ENCODE data around the gene FMN2.
"Not testable (repeated sequence)": the region's sequence is repeated elsewhere in the genome, so short reads cannot be mapped to it uniquely, and the experiment has no call there.

Gene FMN2

DNA sequence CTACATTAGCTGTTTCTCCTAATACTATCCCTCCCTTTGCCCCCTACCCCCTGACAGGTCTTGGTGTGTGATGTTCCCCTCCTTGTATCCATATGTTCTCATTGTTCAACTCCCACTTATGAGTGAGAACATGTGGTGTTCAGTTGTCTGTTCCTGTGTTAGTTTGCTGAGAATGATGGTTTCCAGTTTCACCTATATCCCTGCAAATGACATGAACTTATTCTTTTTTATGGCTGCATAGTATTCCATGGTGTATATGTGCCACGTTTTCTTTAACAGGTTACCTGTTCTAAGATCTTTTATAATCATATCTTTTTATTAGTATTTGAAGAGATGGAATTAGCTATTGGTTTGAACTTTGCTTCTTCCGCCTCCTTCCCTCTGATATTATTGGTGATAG, 172.8 kb downstream of the FMN2 start:
- DNase-seq, result not testable (repeated sequence)

DNA sequence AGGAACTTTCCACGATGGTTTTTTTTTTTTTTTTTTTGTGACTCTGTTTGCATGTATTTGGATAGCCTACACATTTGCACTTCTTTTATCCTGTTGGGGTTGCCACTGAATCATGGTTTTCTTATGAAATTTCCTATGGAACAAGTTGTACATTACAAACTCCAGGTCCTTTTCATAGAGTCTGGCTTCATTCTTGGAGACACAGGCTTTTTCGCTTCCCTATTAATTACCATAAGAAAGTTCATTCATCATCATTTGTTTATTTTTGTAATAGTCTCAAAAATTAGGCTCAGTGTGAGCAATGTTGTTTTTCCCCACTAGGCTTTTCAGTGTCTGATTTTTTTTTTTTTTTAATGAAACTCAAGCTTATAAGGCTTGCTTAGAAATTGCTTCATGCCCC, 179.4 kb downstream of the FMN2 start:
- DNase-seq, result no peak

DNA sequence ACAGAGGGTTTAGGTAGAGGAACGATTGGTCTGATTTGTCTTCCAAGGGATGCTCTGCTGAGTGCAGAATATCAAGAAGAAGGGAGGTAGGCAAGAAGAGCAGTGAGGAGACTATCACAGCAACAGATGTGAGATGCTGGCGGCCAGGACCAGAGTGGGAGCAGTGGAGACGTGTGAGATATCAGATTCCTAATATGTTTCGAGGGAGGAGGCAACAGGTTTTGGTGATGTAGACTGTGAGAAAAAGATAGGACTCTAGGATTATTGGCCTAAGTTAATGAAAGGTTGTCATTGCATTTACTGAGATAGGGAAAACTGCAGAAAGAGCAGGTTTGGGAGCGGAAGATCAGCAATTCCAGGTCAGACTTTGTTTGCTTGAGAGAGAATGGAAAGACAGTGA, 182.9 kb downstream of the FMN2 start:
- no peak for DNase-seq

DNA sequence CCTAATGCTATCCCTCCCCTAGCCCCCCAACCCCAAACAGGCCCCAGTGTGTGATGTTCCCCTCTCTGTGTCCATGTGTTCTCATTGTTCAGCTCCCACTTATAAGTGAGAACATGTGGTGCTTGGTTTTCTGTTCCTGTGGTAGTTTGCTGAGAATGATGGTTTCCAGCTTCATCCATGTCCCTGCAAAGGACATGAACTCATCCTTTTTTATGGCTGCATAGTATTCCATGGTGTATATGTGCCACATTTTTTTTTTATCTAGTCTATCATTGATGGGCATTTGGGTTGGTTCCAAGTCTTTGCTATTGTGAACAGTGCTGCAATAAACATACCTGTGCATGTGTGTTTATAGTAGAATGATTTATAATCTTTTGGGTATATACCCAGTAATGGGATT, 183.5 kb downstream of the FMN2 start:
- not testable (repeated sequence) for DNase-seq

DNA sequence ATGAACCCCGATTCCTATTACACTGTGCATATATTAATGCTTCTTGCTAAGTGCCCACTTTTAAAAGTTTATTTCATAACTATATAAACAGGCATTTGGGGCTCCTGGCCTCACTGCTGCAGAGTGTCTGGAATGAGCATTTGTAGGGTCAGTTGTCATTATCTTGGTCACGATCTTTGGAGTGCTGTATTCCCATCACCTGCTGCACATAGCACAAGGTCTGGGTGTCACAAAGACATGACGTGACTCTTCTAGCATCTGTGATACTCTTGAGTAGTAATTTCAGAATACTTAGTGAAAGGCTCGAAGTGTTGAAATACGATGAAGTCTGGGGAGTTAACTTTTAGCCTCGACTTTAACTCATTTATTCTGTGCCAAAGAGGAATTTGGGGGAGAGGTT, 186.4 kb downstream of the FMN2 start:
- DNase-seq, result no peak

DNA sequence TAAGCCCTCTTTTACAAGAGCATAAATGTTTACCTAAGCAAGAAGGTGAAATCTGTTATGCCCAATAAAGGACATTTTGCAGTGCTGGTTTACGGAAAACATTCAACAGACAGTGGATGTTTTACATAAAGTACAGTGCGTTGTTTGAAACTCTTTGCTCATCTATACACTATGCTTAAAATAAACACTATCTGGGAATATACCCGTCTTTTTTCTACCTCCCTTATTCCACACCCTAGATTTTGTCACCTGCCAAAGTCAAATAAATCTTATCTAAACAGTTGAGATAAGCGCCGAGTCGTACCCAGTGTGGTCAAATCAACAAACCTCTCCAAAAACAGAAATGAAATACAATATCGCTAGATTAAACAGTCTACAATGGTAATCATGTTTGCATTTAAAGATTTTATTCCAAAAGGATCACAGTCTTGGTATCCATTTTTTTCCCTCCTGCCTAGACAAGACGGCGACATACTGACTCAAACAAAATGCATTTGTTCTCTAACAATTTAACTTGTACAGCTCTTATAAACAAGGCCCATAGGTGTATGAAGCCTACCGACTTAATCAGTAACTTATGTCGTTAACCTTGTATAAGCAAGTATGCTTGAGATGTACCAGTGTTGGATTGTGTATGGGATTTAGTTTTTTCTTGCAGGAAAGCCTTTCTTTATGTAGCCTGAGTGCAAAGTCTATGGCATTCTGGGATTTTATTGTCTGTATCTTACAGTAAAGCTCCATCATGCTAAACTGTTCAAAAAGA, 189.1 kb downstream of the FMN2 start:
- no peak for DNase-seq

DNA sequence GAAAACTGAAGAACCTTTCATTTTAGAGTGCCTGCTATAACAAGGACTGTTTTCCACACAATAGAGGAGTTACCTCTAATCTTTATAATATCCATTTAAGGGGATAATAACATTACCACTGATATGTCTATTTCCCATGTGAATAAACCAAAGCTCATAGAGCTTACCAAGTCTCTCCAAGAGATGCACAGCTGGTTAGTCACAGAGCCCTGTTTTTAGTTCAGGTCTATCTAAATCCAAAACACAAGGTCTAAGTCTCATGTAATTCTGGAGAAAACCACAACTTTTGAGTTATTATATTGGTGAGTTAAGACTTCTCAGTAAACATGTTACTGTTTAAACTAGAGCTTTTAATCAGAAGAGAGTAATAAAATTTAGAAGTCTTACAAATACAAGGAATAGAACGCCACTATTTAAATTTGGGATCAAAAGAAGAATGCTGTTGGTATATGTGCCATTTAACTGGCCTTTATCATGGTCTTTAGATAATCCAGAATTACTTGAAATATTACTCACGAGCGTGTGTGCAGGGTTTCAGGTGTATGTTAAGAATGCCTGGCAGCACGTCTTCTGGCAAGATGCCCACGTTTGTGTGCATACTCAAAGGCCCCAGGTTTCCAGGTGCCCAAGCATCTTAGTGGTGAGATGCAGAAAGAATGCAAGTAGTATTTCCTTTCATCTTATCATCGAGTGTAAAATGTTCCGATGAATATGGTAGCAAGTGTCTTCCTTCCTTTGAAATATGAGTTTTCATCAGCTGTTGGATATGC, 190.6 kb downstream of the FMN2 start:
- DNase-seq, result no peak

DNA sequence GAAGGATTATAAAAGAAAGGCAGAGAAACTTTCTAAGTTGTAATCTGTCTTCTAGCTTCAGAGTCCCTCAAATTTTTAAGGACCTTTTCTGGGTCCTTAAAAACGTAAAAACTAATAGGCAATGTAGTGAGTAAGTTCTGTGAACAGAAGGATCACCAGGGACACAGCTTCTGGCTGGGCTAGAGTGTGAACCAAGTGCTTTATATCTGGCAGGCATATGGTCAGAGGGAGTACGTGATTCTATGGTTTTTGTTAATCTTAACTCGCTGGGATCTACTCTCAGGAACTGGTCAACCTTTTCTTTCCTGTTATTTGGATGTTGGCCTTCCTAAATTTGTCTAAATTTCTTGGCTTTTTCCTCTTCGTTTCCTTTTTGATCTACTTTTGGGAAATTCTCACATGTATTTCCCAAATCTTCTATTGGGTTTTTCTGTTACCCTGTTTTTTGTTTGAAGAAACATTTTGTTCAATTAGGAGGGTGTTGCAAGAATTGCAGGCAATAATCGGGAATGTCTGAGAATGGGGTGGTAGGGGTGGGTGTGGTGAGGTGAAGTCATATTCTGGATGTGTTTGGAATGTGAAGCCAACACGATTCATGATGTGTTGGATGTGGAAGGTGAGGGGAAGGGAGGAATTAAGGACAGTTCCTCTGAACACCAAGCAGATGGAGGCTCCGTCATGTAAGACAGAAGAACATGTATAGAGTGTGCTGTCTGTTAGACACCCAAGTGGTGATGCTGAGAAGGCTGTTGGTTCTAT, 193.2 kb downstream of the FMN2 start:
- no peak for DNase-seq

DNA sequence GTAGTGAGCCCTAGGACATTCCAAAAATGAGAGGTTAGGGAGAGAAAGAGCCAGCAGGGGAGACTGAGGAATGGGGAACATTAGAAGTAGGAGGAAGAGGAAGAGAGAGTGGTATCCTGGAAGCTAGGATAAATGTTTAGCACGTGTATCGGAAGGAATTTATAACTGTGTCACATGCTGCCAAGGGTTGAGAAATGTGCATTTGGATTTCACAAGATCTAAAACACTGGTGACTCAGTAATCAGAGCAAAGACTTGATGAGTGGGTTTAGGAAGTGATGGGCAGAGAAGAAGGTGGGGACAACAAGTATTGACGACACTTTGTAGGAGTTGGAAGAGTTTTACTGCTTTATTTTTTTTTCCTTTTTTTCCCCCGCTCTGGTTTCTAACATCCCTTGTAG, 193.9 kb downstream of the FMN2 start:
- DNase-seq, result no peak

DNA sequence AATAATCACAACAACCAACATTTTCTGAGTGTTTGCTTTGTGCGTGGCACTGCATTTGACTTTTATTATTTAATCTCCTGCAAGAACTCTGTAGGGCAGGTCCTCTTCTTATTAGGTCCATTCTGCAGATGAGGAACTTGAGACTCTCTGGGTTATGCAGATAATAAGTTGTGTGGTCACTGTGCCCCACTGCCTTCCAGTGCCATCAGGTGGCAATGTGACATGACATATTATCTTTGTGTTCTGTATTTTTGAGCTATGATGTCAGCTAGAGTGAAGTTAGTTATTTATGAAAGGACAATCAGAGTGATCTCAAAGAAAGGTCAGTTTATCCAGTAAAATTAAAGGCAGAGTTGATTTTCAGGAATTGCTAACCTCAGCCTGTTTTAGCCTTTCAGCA, 196.0 kb downstream of the FMN2 start:
- DNase-seq, result no peak

DNA sequence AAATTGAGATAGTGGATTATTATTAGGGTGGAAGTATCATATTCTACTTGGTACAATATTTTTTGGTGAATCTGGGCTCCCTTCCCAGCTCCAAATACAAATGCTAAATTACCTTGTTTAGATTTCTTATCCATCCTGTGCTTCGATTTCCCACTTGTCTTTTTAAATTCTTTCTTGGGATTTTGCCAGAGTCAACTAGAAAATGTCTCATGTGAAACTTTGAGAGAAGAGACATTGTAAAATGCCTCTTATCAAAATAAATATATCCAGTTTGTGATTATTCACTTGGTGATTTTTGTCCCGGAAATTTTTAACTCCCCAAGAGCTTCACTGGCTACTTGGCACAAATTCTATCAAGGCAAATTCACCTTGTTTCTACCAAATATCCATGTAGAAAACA, 202.0 kb downstream of the FMN2 start:
- no peak for DNase-seq

DNA sequence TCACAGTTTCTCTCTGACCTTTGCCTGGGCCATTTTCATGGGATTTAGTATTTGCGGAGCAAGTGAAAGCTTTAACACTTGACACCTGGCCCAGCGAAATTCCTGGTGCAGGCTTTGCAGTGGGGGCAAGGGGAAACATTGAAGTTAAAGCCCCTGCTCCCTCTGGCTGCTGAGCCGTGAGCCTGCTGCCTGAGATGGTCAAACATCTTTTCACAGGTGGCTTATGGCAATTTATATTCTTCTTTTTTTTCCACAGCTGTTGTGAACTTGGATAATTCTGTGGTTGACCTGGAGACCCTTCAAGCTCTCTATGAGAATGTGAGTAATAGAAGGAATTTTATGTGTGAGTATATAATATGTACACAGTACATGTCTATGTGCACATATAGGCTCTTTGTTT, 202.9 kb downstream of the FMN2 start:
- no peak for DNase-seq

DNA sequence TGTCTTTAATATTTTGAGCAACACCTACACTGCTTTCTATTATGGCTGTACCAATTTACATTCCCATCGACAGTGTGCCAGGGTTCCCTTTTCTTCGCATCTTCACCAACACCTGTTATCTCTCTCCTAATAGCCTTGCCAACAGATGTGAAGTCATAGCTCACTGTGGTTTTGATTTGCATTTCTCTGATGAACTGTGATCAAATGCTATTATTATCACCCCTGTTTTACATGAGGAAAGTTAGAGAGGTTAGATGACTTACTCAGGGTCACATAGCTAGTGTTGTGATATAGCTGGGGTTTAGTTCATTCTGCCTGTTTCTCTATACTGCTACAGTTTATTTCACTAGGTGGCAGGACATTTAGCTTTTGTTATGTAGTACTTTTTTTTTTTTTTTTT, 204.1 kb downstream of the FMN2 start:
- DNase-seq, result no peak

DNA sequence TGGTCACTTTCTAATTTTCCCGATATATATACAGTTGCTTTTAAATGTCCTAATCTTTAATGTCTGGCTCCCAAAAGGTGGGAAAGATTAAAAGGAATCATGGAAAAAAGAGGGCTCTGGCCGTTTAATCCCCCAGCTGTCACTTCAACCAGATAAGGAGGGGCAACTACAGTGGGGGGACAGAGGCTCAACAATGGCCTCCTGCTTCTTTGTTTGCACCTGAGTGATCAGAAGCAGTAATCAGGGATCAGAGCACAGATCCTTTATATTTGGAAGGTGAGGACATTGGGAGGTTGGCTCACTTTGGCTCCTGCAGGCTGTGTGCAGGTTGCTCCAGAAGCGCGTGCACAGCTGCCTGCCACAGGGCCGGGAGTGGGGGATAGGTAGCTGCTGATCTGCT, 212.8 kb downstream of the FMN2 start:
- no peak for DNase-seq

DNA sequence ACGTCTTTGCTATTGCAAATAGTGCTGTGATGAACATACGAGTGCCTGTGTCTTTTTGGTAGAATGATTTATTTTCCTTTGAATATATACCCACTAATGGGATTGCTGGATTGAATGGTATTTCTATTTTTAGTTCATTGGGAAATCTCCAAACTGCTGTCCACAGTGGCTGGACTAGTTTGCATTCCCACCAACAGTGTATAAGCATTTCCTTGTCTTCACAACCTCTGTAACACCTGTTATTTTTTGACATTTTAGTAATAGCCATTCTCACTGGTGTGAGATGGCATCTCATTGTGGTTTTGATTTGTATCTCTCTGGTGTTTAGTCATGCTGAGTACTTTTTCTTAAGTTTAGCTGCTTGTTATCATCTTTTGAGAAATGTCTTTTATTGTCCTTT, 215.0 kb downstream of the FMN2 start:
- no peak for DNase-seq

DNA sequence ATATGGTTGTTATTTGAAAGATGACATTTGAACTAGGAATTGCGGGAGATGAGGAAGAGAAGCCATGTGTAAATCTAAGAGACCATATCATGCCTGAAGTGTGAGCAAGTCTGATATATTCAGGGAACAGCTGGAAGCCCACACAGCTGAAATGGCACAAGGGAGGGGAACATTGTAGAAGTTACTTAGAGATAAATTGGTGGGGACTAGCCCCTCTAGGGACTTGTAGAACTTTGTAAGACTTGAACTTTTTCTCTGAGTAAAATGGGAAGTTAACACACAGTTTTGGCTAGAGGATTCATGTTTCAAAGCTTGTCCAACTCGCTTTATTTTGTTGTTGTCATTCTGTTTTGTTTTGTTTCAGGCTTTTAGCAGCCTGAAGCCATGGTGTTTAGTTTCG, 216.4 kb downstream of the FMN2 start:
- no peak for DNase-seq

DNA sequence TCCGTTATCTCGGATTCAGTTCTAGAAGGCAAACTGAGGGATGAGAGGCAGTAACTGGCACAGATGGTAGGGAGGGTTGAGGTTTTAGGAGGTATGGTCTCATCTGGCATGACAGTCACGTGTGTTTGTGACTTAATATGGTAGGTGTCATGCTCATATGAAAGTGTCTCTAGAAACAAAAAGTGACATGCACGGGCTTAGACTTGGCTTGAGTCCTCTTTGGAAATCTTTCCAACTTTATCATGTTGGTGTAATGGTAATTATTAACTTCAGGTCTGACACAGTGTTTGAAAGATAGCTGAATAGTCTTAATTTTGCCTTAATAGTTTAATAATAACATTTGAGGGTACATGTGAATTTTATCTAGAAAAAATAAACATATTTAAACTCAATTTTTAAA, 218.1 kb downstream of the FMN2 start:
- no peak for DNase-seq

DNA sequence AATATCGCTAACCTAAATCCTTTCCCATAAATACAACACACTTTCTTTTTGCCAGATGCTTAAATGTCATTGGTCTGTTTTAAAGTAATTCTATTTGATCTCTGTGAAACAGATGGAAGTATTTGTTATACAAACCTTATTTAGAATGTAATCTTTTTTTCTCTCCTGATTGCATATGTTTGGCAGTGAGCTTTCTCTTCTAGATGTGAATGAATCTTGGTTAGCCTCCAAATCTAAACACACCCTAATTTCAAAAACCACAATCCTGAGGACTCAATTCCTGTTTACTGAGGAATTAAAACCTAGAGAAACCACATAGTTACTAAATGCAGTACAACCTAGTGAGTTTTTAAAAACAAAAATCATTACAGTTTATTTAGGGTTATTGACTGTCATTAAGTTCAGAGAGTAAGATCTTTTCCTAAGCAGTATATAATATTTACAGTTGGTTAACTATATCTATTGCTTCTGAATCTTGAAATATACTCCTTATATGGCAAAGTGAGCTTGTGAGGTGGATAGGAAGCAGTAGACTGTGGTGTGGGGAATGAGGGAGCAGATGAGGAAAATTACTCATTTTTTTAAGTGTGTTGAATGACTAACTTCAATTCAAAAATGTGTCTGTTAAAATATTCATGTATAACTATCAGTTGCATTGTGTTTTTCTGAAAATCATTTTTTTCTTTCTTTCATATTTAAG, 218.7 kb downstream of the FMN2 start:
- peak; percentile 7 for DNase-seq

DNA sequence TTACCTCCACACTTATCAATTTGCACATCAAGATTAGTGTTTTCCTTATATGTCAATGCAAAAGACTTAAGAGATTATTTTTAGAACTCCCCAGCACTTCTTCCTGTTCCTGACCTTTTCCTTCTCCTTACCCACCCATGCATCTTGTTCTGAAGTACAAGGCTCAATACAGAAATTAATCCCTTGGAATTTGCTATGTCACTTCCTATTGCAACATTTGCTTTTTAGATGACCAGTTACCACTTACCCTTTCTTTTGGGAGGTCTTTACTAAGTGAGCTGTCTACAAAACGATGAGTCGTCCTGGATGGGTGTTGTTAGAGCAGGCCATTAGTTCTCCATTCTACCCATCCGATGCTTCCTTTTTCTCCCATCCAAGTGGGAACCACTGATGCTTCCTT, 221.2 kb downstream of the FMN2 start:
- no peak for DNase-seq

DNA sequence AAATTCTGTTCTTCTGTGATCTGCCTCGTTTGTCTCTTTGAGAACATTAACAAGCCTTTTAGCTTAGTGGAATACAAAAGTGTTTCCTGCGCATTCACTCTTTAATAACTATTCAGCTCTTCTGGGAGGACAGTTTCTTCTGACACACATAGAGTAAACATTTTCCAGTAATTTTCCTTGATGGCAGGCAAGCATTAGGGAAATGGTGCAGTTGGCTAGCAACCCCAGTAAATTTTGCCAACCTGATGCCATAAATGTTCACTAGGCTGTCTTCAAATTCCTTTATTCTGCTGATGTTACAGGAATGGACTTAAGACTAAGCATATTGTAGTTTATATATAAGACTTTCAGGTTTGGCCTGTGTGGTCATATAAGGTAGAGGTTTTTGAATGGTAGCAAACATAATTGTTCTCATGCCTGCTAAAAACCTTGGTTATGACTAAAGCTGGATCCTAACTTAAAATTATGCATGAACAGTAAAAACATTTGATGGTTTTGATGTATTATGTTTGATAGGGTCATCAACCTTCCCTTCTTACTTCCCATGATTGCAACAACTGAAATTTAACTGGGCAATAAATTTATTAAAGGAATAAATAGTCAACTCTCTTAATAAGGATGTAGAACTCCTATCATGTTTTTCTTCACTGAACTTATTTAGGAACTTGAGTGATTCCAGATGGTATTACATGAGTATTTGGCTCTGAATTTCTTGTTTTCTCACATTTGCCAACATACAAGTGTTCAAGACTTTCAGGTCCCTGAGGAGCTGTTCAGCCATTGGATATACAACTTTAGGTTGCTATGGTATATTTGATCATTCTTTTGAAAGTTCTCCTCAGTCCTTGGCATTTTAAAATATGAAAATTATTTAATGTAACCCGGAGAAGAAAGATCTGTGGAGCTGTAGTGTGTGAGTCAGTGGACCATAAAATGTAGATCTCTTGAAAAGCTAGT, 223.4 kb downstream of the FMN2 start:
- no peak for DNase-seq

DNA sequence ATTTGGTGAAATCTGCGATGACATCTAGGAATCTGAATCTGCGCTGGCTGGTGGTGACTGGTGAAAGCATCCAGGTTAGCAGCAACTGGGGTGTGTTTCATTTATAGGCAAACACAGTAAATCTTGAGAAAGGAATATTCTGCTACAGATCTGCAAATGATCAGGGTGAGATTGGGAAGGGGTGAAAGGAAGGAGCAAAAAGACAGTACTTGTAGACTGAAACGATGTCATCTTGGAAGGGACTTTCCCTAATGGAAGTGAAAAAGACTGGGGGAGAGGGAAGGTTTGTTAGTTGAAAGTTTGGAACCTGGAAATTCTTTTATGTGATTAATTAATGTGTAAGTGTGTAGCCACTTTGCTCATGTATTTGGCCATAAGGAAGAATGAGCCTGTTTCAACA, 228.3 kb downstream of the FMN2 start:
- DNase-seq, result no peak

DNA sequence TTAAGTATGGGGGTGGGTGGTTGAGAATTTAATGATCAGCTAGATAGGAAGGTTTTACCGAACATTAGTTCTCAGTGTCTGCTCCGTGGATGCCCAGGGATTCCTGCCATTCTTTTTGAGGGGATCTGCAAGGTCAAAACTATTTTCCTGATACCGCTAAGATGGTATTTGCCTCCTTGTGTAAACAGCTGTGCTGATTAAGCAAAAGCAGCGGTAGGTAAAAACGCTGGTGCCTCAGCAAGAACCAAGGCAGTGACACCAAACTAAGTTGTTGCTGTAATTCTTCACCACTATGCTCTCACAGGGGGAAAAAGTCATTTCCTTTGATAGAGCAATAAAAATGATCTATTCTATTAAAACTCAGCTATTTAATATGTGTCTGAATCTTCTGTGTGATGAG, 229.0 kb downstream of the FMN2 start:
- DNase-seq, result no peak

Data from NCI-H2107 (cell line).